ENCODE measurements around the gene SLC28A3. TPM values are rescaled to one million over a fixed set of nuclear protein-coding genes. Genes with fewer than 3 reads are reported as not detected.

SLC28A3 gene
- total and polyA plus RNA-seq, 10 of the 15 experiments (the other 5 are each of a cell fraction or from before 2014, with no cell fraction given) = 0.03 to 0.39 (median 0.07) TPM; not detected in 2

GRCh38 chr9:84340535-84340934, at the start of gene SLC28A3 (continued):
- TF ChIP-seq ZBTB4 (CRISPR knock-in tag; IDR thresholded peaks at IDR 0.05) = no peak
- no peak for TF ChIP-seq YBX1 (IDR thresholded peaks at IDR 0.05)
- no peak for TF ChIP-seq REST (IDR thresholded peaks at IDR 0.05; ENCODE audit: low read depth, low read length)
- no peak for TF ChIP-seq FOS (IDR thresholded peaks at IDR 0.05; ENCODE audit: borderline replicate concordance, extremely low read depth, insufficient read length)
- no peak for TF ChIP-seq NR2C2 (IDR thresholded peaks at IDR 0.05; ENCODE audit: borderline replicate concordance, control insufficient read depth, insufficient read length, low read depth)
- TF ChIP-seq CREM (IDR thresholded peaks at IDR 0.05; ENCODE audit: low read depth) = no peak
- no peak for TF ChIP-seq EP300 (IDR thresholded peaks at IDR 0.05; ENCODE audit: borderline replicate concordance in 1 of 2, control insufficient read depth in 1 of 2, low read depth in 2 of 2, low read length in 2 of 2)
- no peak for TF ChIP-seq BCLAF1 (IDR thresholded peaks at IDR 0.05)
- no peak for TF ChIP-seq ZBTB11 (CRISPR knock-in tag; IDR thresholded peaks at IDR 0.05)
- TF ChIP-seq MEF2A (IDR thresholded peaks at IDR 0.05; ENCODE audit: insufficient read depth, low read depth, low read length) = no peak

Measured in GM12878 (cell line).